ENCODE results near the gene LRP4.
A peak's percentile ranks its signal among the peaks of the same experiment; 100 is the strongest.

LRP4 gene

GRCh38 chr11:46890665-46891064, 27.7 kb downstream of the LRP4 start:
- no peak for DNase-seq

GRCh38 chr11:46889689-46890475, 28.5 kb downstream of the LRP4 start:
- peak; percentile 60 to 80 for DNase-seq

- DNase-seq, result no peak
Measured at GRCh38 chr11:46889251-46889650, 29.1 kb downstream of the LRP4 start.

- no peak for DNase-seq
Measured at GRCh38 chr11:46888636-46889035, 29.7 kb downstream of the LRP4 start.

- DNase-seq, result no peak
Measured at GRCh38 chr11:46886211-46886610, 32.1 kb downstream of the LRP4 start.

GRCh38 chr11:46879056-46879585, 39.2 kb downstream of the LRP4 start:
- DNase-seq, result no peak

- no peak for DNase-seq
Measured at GRCh38 chr11:46877580-46877979, 40.8 kb downstream of the LRP4 start.

- no peak for DNase-seq
Measured at GRCh38 chr11:46876471-46876870, 41.9 kb downstream of the LRP4 start.

- DNase-seq, result no peak
Measured at GRCh38 chr11:46874586-46874985, 43.8 kb downstream of the LRP4 start.

- no peak for DNase-seq
Measured at GRCh38 chr11:46868912-46869311, 49.4 kb downstream of the LRP4 start.

GRCh38 chr11:46865340-46865739, 53.0 kb downstream of the LRP4 start:
- DNase-seq, result no peak

- DNase-seq, result no peak
Measured at GRCh38 chr11:46860218-46860617, 58.1 kb downstream of the LRP4 start.

GRCh38 chr11:46858920-46859546, 59.3 kb downstream of the LRP4 start:
- no peak for DNase-seq

GRCh38 chr11:46857666-46858065, 60.7 kb downstream of the LRP4 start:
- no peak for DNase-seq

- no peak for DNase-seq
Measured at GRCh38 chr11:46856605-46857343, 61.6 kb downstream of the LRP4 start.

- DNase-seq, result no peak
Measured at GRCh38 chr11:46855863-46856262, 62.5 kb downstream of the LRP4 start.

- no peak for DNase-seq
Measured at GRCh38 chr11:46855167-46855566, 63.2 kb downstream of the LRP4 start.

GRCh38 chr11:46850829-46851380, 67.4 kb downstream of the LRP4 start:
- no peak for DNase-seq

GRCh38 chr11:46849631-46850030, 68.7 kb downstream of the LRP4 start:
- DNase-seq, result no peak

GRCh38 chr11:46846510-46846830, 71.9 kb downstream of the LRP4 start:
- no peak for DNase-seq

- peak; percentile 77 to 80 for DNase-seq
Measured at GRCh38 chr11:46845740-46846509, 72.4 kb downstream of the LRP4 start, which contains the start of gene CKAP5. Gene CKAP5 (minus strand): TSS chr11:46846280. CDS start chr11:46821231, 25,049 bp downstream.

- DNase-seq, result no peak
Measured at GRCh38 chr11:46845440-46845739, 73.0 kb downstream of the LRP4 start.

GRCh38 chr11:46840116-46840515, 78.2 kb downstream of the LRP4 start:
- DNase-seq, result no peak
